Uterus (tissue), 4 donors: ENCODE results near the gene COPS7A. TPM values are rescaled to one million over a fixed set of nuclear protein-coding genes. Genes with fewer than 3 reads are reported as not detected.

ENCODE experiments used
- DNase-seq, 2 donors: peaks; one replicate each; pipeline ENCODE4 v3.0.0-alpha.2; 2019 to 2020
- H3K27ac ChIP-seq, 2 donors: fragments of 200-600 bp; sonication (generic); 1 replicate in 1 of 2; 2 replicates in 1 of 2; pipeline ENCODE4 v1.5.1; 2016 to 2018
- H3K27me3 ChIP-seq, 2 donors: fragments of 200-600 bp; sonication (generic); one replicate each; pipeline ENCODE4 v1.5.1; 2018 to 2019; ENCODE audit warnings: control low read depth in 1 of 2
- H3K36me3 ChIP-seq, 2 donors: fragments of 200-600 bp; sonication (generic); one replicate each; pipeline ENCODE4 v1.5.1; 2019; ENCODE audit warnings: control low read depth in 1 of 2
- H3K4me1 ChIP-seq, 2 donors: fragments of 200-600 bp; sonication (generic); one replicate each; pipeline ENCODE4 v1.5.1; 2018 to 2019; ENCODE audit warnings: control low read depth in 1 of 2
- H3K4me3 ChIP-seq, 2 donors: fragments of 200-600 bp; sonication (generic); 1 replicate in 1 of 2; 2 replicates in 1 of 2; pipeline ENCODE4 v1.5.1; 2018 to 2019; ENCODE audit warnings: mild to moderate bottlenecking in 1 of 2
- H3K9me3 ChIP-seq, 2 donors: fragments of 200-600 bp; sonication (generic); one replicate each; pipeline ENCODE4 v1.5.1; 2019; ENCODE audit warnings: control low read depth in 1 of 2
- POLR2A ChIP-seq, 2 donors: fragments of 450-650 bp; IDR thresholded peaks; one replicate each; pipeline ENCODE4 v1.6.1; 2016; ENCODE audit warnings: antibody characterized with exemption in 2 of 2, mild to moderate bottlenecking in 1 of 2, moderate library complexity in 1 of 2
- intact Hi-C: fragments of 100-400 bp; cut with DNase I; formaldehyde crosslinking; loops from one replicate; pipeline ENCODE4 v1.15.1; 2023; ENCODE audit warnings: low total_unique reads
- total RNA-seq, 4 donors: library from RNA; depleted of rRNA in 3 of 4; stranded (reverse); fragments of >200 nt in 3 of 4; gene quantifications; one replicate each; pipeline versions ENCODE4 v1.1.0 to v1.2.4, GENCODE V29; 2014 to 2023
- TF ChIP-seq, protein P1 (sequence below), 4 experiments: fragments of 200-600 bp in 2 of 4; fragments of 450-650 bp in 2 of 4; sonication (generic) in 2 of 4; IDR thresholded peaks; one replicate each; pipeline ENCODE4 v1.5.1; 2016 to 2019; ENCODE audit warnings: antibody characterized with exemption in 4 of 4, mild to moderate bottlenecking in 2 of 4, moderate library complexity in 1 of 4
- donor health status: DM: yes; HTN: yes; CAD: no.

COPS7A gene
- total RNA-seq, 4 donors from 2014 or later: 35.6 to 50.3 (median 37.7) TPM

GRCh38 chr12:6699259-6699988 is 24.4 kb upstream of the COPS7A start:
- Histone ChIP-seq H3K27me3 (peaks cover 0 to 5% of the 10 kb centered on the region in 2 donors), H3K4me3 (peak overlapping the region; percentile 27 to 65), H3K27ac (peak overlapping the region; percentile 23 to 67), H3K9me3 (no peaks in the 10 kb centered on the region), H3K4me1 (no peaks in the 10 kb centered on the region), H3K36me3 (no peaks in the 10 kb centered on the region)
- TF ChIP-seq POLR2A (IDR thresholded peaks at IDR 0.05): no peak
- TF ChIP-seq, protein P1, sequence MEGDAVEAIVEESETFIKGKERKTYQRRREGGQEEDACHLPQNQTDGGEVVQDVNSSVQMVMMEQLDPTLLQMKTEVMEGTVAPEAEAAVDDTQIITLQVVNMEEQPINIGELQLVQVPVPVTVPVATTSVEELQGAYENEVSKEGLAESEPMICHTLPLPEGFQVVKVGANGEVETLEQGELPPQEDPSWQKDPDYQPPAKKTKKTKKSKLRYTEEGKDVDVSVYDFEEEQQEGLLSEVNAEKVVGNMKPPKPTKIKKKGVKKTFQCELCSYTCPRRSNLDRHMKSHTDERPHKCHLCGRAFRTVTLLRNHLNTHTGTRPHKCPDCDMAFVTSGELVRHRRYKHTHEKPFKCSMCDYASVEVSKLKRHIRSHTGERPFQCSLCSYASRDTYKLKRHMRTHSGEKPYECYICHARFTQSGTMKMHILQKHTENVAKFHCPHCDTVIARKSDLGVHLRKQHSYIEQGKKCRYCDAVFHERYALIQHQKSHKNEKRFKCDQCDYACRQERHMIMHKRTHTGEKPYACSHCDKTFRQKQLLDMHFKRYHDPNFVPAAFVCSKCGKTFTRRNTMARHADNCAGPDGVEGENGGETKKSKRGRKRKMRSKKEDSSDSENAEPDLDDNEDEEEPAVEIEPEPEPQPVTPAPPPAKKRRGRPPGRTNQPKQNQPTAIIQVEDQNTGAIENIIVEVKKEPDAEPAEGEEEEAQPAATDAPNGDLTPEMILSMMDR (IDR thresholded peaks at IDR 0.05): no peak
- DNase-seq: no peak
- intact Hi-C loops: no loop called here

DNA sequence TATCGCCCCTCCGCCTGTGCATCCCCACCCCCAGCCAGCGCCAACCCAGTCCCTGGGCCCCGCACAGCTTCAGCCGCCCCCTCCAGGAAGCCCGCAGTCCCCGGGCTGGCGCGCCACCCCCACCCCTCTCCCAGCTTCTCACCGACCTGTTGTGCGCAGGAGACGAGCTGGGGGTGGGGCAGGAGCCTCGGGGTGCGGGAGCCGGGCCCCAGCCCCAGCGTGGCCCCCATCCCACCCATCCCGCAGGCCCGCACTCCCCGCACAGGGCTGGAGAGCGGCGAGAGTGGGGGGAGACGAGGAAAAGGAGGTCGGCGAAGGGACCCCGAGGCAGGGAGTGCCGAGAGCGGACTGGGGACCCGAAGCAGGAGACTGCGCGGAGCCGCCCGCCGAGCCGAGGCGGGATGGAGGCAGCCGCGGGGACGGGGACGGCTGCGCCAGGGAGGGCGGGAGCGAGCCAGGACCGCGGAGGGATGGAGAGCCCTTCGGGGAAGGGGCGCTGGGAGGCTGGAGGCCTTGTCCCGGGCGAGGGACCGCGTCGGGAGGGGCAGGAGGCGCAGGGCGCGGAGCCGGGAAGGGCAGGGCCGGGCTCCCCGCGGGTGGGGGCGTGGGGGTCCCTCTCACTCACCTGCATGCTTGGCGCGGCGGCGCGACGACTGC is 23.7 kb upstream of the COPS7A start:
- peak; percentile 27 to 34 for DNase-seq
- H3K27me3 ChIP-seq: peaks cover 0 to 5% of the 10 kb centered on the region in 2 donors

GRCh38 chr12:6700646-6701051 is 23.2 kb upstream of the COPS7A start, which contains the start of gene PIANP:
TSS of gene PIANP (minus strand) at chr12:6700815. CDS start at chr12:6698061, 2,754 bp downstream.
- DNase-seq: peak; percentile 42 to 53

More for the DNA sequence above, 23.7 kb upstream of the COPS7A start:
- intact Hi-C loops: no loop called here
- no peaks in the 10 kb centered on the region for H3K36me3 ChIP-seq
- peak overlapping the region; percentile 23 to 67 for H3K27ac ChIP-seq
- no peaks in the 10 kb centered on the region for H3K9me3 ChIP-seq
- H3K4me1 ChIP-seq: no peaks in the 10 kb centered on the region
- TF ChIP-seq, protein P1 (IDR thresholded peaks at IDR 0.05): no peak
- TF ChIP-seq POLR2A (IDR thresholded peaks at IDR 0.05): no peak
- H3K4me3 ChIP-seq: peak overlapping the region; percentile 27 to 65

DNA sequence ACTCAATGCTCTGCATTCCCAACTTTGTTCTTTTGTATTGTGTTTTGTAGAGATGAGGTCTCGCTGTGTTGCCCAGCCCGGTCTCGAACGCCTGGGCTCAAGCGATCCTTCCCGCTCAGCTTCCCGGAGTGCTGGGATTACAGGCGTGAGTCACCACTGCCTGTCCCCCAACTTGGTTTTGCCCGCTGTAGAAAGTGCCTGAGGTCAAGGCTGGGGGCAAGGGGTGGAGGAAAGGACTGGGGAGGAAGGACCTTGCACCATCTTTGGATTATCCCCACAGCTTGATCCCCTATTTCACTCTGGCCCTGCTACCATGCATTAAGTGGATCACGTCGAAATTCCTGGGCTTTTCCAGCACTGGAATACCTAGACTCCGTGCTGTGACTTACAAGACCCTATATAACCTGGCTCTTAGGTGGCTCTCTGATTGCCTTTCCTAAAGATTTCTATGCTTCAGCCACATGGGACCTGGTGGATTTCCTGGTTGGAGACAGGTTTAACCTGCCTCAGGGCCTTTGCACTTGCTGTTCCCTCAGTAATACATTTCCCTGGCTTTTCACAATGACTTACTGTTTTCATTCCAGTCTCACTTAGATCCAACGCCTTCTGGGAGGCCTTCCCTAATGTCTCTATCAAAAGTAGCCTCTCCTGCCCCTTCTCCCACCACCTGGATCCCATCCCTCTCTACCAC is 22.6 kb upstream of the COPS7A start:
- H3K27me3 ChIP-seq: peaks cover 0 to 5% of the 10 kb centered on the region in 2 donors
- DNase-seq: no peak

More at GRCh38 chr12:6700646-6701051, 23.2 kb upstream of the COPS7A start, which contains the start of gene PIANP:
- no peaks in the 10 kb centered on the region for H3K36me3 ChIP-seq
- H3K27me3 ChIP-seq: peaks cover 0 to 5% of the 10 kb centered on the region in 2 donors
- H3K4me1 ChIP-seq: no peaks in the 10 kb centered on the region
- H3K27ac ChIP-seq: peak within 1 kb of the TSS; percentile 23 to 67
- no peaks in the 10 kb centered on the region for H3K9me3 ChIP-seq
- no peak for TF ChIP-seq POLR2A (IDR thresholded peaks at IDR 0.05)
- TF ChIP-seq, protein P1 (IDR thresholded peaks at IDR 0.05): no peak
- peak within 1 kb of the TSS; percentile 27 to 65 for H3K4me3 ChIP-seq
- intact Hi-C loops: no loop called here

More for the DNA sequence above, 22.6 kb upstream of the COPS7A start:
- peak overlapping the region in 1 of 2 donors; percentile 65 for H3K4me3 ChIP-seq
- TF ChIP-seq, protein P1 (IDR thresholded peaks at IDR 0.05): no peak
- TF ChIP-seq POLR2A (IDR thresholded peaks at IDR 0.05): no peak
- no peaks in the 10 kb centered on the region for H3K9me3 ChIP-seq
- no peaks in the 10 kb centered on the region for H3K36me3 ChIP-seq
- no peaks in the 10 kb centered on the region for H3K4me1 ChIP-seq
- H3K27ac ChIP-seq: no peak overlapping the region
- intact Hi-C loops: no loop called here
